ENCODE data around the gene LDLR.

The LDLR gene

DNA sequence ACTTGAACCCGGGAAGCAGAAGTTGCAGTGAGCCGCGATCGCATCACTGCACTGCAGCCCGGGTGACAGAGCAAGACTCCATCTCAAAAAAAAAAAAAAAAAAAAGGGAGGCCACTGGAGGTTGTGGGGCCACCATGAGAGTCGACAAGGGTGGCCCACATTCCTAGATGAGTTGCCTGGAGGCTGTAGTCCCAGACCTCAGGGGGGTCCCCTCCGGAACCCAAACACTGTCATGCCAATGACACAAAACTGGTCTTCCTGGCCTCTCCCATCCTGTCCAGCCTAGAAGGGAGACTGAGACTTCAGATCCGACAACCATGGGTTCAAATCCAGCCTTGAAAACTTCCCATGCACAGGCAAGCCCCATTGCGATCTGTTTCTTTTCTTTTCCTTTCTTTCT, 51.6 kb downstream of the LDLR start:
- H3K27ac ChIP-seq: no peak overlapping the region

GRCh38 chr19:11141937-11142527, 52.8 kb downstream of the LDLR start:
- peak overlapping the region; percentile 62 for H3K4me3 ChIP-seq
- no peak for DNase-seq (ENCODE audit: low spot score)
- no peak for TF ChIP-seq CTCF (IDR thresholded peaks at IDR 0.05)
- H3K27ac ChIP-seq: peak overlapping the region; percentile 96 to 98

More for the DNA sequence above, 51.6 kb downstream of the LDLR start:
- TF ChIP-seq CTCF (IDR thresholded peaks at IDR 0.05): no peak
- H3K4me3 ChIP-seq: no peak overlapping the region
- DNase-seq (ENCODE audit: low spot score): no peak

DNA sequence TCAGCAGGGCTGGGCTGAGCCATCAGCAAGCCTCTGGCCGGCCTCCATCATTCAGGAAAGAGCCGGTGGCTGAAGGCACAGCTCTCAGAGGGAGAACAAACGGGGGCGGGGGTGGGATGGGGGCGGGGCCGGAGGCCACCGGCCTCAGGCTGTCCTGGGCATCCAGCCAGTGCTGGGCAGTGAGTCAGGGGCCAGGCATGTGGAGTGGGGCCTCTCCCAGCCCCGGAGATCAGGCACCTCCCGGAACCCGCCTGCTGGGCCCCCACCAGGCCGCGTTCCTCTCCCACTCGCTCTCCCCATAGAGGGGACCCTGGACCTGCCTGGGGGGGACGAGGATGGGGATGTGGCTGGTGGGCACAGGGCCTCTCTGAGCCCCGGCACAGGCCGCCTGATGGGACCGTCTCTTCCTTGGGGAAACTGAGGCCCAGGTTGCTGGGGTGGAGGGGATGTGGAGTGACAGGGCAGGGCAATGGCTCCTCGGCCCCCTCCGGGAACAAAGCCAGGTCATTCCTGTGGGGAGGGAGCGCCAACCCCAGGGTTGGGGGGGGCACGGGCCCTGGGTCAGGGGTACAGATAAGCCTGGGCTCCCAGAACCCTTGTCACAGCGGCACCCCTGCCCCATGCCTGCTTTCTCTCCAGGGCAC, 53.4 kb downstream of the LDLR start:
- no peak for TF ChIP-seq CTCF (IDR thresholded peaks at IDR 0.05)
- peak; percentile 95 for DNase-seq (ENCODE audit: low spot score)
- H3K4me3 ChIP-seq: peak overlapping the region; percentile 62
- H3K27ac ChIP-seq: peak overlapping the region; percentile 96 to 98

DNA sequence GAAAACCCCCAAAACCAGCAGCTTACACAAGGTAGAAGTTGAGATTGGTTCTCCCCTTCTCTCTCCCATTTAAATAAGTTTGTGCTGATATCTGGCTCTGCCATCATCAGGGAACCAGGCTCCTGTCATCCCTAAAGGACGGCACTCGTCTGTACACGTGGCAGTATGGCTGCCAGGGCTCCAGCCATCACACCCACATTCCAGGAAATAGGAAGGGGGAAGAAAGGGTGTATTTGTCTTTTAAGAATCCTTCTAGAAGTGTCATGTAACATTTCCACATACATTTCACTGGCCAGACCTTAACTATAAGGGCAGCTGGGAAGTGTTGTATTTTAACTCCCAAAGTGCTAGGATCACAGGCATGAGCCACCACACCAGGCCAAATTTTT, 56.3 kb downstream of the LDLR start:
- no peak for TF ChIP-seq CTCF (IDR thresholded peaks at IDR 0.05)
- Histone ChIP-seq H3K27ac (no peak overlapping the region), H3K4me3 (no peak overlapping the region)
- DNase-seq (ENCODE audit: low spot score): no peak

GRCh38 chr19:11148001-11148400, 58.7 kb downstream of the LDLR start:
- TF ChIP-seq CTCF (IDR thresholded peaks at IDR 0.05): no peak
- no peak overlapping the region for H3K4me3 ChIP-seq
- H3K27ac ChIP-seq: no peak overlapping the region
- DNase-seq (ENCODE audit: low spot score): no peak

DNA sequence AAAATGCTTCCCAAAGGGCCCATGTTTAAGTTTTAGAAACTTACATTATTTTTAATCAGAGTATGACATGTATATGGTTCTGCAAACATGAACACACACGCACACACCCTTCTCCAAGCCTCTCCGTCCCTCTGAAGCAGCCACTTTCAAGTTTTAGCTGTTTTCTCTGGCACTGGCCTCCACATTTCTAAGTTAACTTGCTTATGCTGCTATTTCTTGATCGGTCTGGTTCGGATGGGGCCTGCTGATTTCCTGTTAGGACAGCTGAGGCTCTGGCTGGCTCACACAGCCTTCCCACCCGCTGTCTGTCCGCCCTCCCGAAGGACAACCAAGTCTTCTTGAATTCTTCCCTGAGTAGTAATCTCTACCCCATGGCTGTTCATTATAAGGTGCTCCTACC, 61.9 kb downstream of the LDLR start:
- TF ChIP-seq CTCF (IDR thresholded peaks at IDR 0.05): no peak
- Histone ChIP-seq H3K4me3 (no peak overlapping the region), H3K27ac (peak overlapping the region; percentile 79 to 86)
- DNase-seq (ENCODE audit: low spot score): no peak

Measured in coronary artery (tissue), 2 donors.